A673 (cell line): ENCODE data around the gene FLNC. TPM values are rescaled to one million over a fixed set of nuclear protein-coding genes. Genes with fewer than 3 reads are reported as not detected.

Experiments used
- BruUV-seq: library from RNA; stranded (reverse); fragments of 400-500 nt; replicated peaks from 2 replicates; lab custom pipeline; 2021; lab: Mats Ljungman, UMichigan
- CTCF ChIA-PET: fragments of 300-600 bp; sonication (Branson Sonifier 250); formaldehyde crosslinking; loops from one replicate; lab custom pipeline; 2022; ENCODE audit warnings: antibody characterized with exemption; lab: Charles Lee
- POLR2A ChIA-PET: fragments of 300-600 bp; sonication (Branson Sonifier 250); formaldehyde crosslinking; loops from one replicate; lab custom pipeline; 2022; ENCODE audit warnings: antibody characterized with exemption; ENCODE audit not compliant: low non-redundant PET; lab: Charles Lee
- DNase-seq: peaks from one replicate; pipeline ENCODE4 v3.0.0-alpha.2; 2015; ENCODE audit warnings: low spot score
- H3K27ac ChIP-seq: fragments of 200-600 bp; sonication (generic); 2 replicates; pipeline ENCODE4 v1.5.1; 2016; ENCODE audit warnings: mixed run types, low read depth, mild to moderate bottlenecking, mixed read lengths, antibody characterized with exemption, low read length; ENCODE audit not compliant: poor library complexity, severe bottlenecking
- H3K27me3 ChIP-seq: fragments of 200-600 bp; sonication (generic); replicated peaks from 2 replicates; pipeline ENCODE4 v1.6.1; 2017; ENCODE audit warnings: mixed run types, low read depth, mild to moderate bottlenecking, mixed read lengths, antibody characterized with exemption, low read length; ENCODE audit not compliant: insufficient read depth, poor library complexity
- H3K36me3 ChIP-seq: fragments of 200-600 bp; sonication (generic); 2 replicates; pipeline ENCODE4 v1.6.1; 2016; ENCODE audit warnings: mixed run types, mild to moderate bottlenecking, mixed read lengths, antibody characterized with exemption, low read length; ENCODE audit not compliant: insufficient read depth, poor library complexity, severe bottlenecking
- H3K4me1 ChIP-seq: fragments of 200-600 bp; sonication (generic); 2 replicates; pipeline ENCODE4 v1.6.1; 2017; ENCODE audit warnings: mixed run types, mild to moderate bottlenecking, mixed read lengths, antibody characterized with exemption, low read length; ENCODE audit not compliant: insufficient read depth, poor library complexity, severe bottlenecking
- H3K4me3 ChIP-seq: fragments of 200-600 bp; sonication (generic); 2 replicates; pipeline ENCODE4 v1.5.1; 2016; ENCODE audit warnings: low read depth, mixed run types, mild to moderate bottlenecking, mixed read lengths, low read length; ENCODE audit not compliant: poor library complexity, severe bottlenecking
- H3K9me3 ChIP-seq: fragments of 200-600 bp; sonication (generic); 2 replicates; pipeline ENCODE4 v1.6.1; 2016; ENCODE audit warnings: mixed run types, low read depth, mild to moderate bottlenecking, mixed read lengths, antibody characterized with exemption, low read length; ENCODE audit not compliant: poor library complexity, severe bottlenecking
- CTCF ChIP-seq: fragments of 300-800, 200-600 bp; sonication (generic); conservative IDR thresholded peaks from 2 replicates; pipeline ENCODE4 v1.5.1; 2017; ENCODE audit warnings: low read depth, mild to moderate bottlenecking, antibody characterized with exemption, low read length, moderate library complexity, mixed read lengths
- EZH2 ChIP-seq: fragments of 200-600 bp; sonication (generic); IDR thresholded peaks from 2 replicates; pipeline ENCODE4 v1.6.1; 2017; ENCODE audit warnings: borderline replicate concordance, low read depth, mild to moderate bottlenecking, mixed read lengths, antibody characterized with exemption, low read length; ENCODE audit not compliant: poor library complexity, severe bottlenecking
- intact Hi-C: fragments of 100-400 bp; cut with micrococcal nuclease; formaldehyde crosslinking; loops from one replicate; pipeline ENCODE4 v1.10.0; 2022; ENCODE audit not compliant: unreplicated experiment
- total RNA-seq: library from RNA; stranded (reverse); gene quantifications from 2 replicates; pipeline ENCODE4 v1.2.3, GENCODE V29; 2021

Gene FLNC
- total RNA-seq, 1 experiment from 2014 or later, result 6.5 TPM

- Histone ChIP-seq H3K27ac (no peak overlapping the region), H3K36me3 (no peaks in the 10 kb centered on the region), H3K4me1 (no peaks in the 10 kb centered on the region), H3K27me3 (no peaks in the 10 kb centered on the region), H3K4me3 (no peak overlapping the region), H3K9me3 (no peaks in the 10 kb centered on the region)
- intact Hi-C loops, result no loop called here
- POLR2A ChIA-PET, result no interaction called here
- CTCF ChIA-PET, result no interaction called here
- BruUV-seq, result no TSS peak
- DNase-seq, result no peak
- TF ChIP-seq EZH2 (no peak), CTCF (no peak)
Measured at GRCh38 chr7:128840326-128841170, 10.3 kb downstream of the FLNC start.

- CTCF ChIA-PET, result no interaction called here
- no peak overlapping the region for H3K4me3 ChIP-seq
- no peak overlapping the region for H3K27ac ChIP-seq
- DNase-seq, result no peak
- no peaks in the 10 kb centered on the region for H3K27me3 ChIP-seq
- POLR2A ChIA-PET, result no interaction called here
- no peaks in the 10 kb centered on the region for H3K4me1 ChIP-seq
- TF ChIP-seq CTCF (no peak), EZH2 (no peak)
- intact Hi-C loops, result no loop called here
- BruUV-seq, result no TSS peak
- no peaks in the 10 kb centered on the region for H3K9me3 ChIP-seq
- H3K36me3 ChIP-seq, result no peaks in the 10 kb centered on the region
Measured at GRCh38 chr7:128841171-128841690, 11.0 kb downstream of the FLNC start.

- TF ChIP-seq EZH2 (no peak), CTCF (peak; percentile 92)
- no peak overlapping the region for H3K4me3 ChIP-seq
- H3K27me3 ChIP-seq, result no peaks in the 10 kb centered on the region
- DNase-seq, result peak; percentile 63
- intact Hi-C loops, result no loop called here
- no TSS peak for BruUV-seq
- no peaks in the 10 kb centered on the region for H3K4me1 ChIP-seq
- no peak overlapping the region for H3K27ac ChIP-seq
- POLR2A ChIA-PET, result no interaction called here
- H3K36me3 ChIP-seq, result no peaks in the 10 kb centered on the region
- H3K9me3 ChIP-seq, result no peaks in the 10 kb centered on the region
- CTCF ChIA-PET, result interaction anchor here (0.6 to 1.8 kb wide), 4 partner anchors 9 to 592 kb away, joined by 3 to 10 read pairs (median 5); partner anchors contain the start of gene STRIP2
Measured at GRCh38 chr7:128841921-128842673, 11.9 kb downstream of the FLNC start.
